ENCODE results near the gene CPZ.

DNA sequence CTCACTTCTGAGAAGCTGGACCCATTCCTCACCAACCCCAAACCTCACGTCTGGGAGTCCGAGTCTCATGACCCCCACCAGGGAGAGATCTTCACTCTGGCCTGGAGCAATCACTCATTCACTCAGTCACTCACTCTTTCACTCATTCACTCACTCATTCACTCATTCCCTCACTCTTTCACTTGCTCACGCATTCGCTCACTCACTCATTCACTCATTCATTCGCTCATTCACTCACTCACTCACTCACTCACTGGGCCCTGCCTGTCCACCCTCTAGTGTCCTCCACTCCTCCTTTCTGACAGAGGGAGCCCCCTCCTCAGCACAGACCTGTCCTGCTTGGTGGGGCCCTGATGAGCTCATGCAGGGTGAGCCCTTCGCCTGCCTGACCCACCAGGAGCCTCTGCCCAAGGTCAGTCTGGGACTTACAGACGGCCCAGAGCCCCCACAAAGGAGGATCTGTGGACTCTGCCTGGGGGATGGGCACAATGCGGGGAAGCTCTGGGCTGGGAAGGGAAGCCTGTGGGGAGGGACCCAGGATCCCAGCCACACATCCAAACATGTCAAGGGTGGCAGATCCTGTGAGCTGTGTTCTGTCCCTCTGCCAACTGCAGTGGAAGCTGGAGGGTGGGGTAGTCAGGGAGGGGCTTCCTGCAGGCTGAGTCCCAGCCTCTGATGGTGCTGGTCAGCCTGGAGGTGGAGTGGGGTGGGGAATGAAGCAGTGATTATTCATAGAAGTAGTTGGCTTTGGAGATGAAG is 18.5 kb downstream of the CPZ start:
- TF ChIP-seq POLR2AphosphoS5 (IDR thresholded peaks at IDR 0.05; ENCODE audit: low read length) = no peak
- no peak for TF ChIP-seq MYC (IDR thresholded peaks at IDR 0.05; ENCODE audit: insufficient read depth, insufficient read length, insufficient replicate concordance, low read length, severe bottlenecking)
- no peak for TF ChIP-seq HDGF (IDR thresholded peaks at IDR 0.05)
- TF ChIP-seq GABPA (IDR thresholded peaks at IDR 0.05; ENCODE audit: low read depth) = no peak
- TF ChIP-seq, protein P1, sequence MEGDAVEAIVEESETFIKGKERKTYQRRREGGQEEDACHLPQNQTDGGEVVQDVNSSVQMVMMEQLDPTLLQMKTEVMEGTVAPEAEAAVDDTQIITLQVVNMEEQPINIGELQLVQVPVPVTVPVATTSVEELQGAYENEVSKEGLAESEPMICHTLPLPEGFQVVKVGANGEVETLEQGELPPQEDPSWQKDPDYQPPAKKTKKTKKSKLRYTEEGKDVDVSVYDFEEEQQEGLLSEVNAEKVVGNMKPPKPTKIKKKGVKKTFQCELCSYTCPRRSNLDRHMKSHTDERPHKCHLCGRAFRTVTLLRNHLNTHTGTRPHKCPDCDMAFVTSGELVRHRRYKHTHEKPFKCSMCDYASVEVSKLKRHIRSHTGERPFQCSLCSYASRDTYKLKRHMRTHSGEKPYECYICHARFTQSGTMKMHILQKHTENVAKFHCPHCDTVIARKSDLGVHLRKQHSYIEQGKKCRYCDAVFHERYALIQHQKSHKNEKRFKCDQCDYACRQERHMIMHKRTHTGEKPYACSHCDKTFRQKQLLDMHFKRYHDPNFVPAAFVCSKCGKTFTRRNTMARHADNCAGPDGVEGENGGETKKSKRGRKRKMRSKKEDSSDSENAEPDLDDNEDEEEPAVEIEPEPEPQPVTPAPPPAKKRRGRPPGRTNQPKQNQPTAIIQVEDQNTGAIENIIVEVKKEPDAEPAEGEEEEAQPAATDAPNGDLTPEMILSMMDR (IDR thresholded peaks at IDR 0.05 in 2 of 3, conservative IDR thresholded peaks at IDR 0.05 in 1 of 3; ENCODE audit: control insufficient read depth in 2 of 3, extremely low read depth in 1 of 3, insufficient read depth in 1 of 3, low read depth in 3 of 3, low read length in 3 of 3) = no peak
- no peak for TF ChIP-seq BACH1 (IDR thresholded peaks at IDR 0.05; ENCODE audit: borderline replicate concordance)
- no peak for TF ChIP-seq SP1 (IDR thresholded peaks at IDR 0.05; ENCODE audit: low read depth, low read length)

Data from GM12878 (cell line).